ENCODE results near the gene SCGB1C1.

GRCh38 chr11:211295-211694 lies 18.4 kb downstream of the SCGB1C1 start:
- no peak for TF ChIP-seq YY1 (IDR thresholded peaks at IDR 0.05; ENCODE audit: insufficient read depth, insufficient read length)
- TF ChIP-seq ZNF274 (IDR thresholded peaks at IDR 0.05; ENCODE audit: low read depth, low read length) = no peak
- TF ChIP-seq SUZ12 (IDR thresholded peaks at IDR 0.05; ENCODE audit: extremely low read depth, insufficient read depth, insufficient read length) = no peak

All from NT2/D1 (cell line).